ENCODE results near the gene GIGYF2.
A peak's percentile ranks its signal among the peaks of the same experiment; 100 is the strongest.

The GIGYF2 gene

DNA sequence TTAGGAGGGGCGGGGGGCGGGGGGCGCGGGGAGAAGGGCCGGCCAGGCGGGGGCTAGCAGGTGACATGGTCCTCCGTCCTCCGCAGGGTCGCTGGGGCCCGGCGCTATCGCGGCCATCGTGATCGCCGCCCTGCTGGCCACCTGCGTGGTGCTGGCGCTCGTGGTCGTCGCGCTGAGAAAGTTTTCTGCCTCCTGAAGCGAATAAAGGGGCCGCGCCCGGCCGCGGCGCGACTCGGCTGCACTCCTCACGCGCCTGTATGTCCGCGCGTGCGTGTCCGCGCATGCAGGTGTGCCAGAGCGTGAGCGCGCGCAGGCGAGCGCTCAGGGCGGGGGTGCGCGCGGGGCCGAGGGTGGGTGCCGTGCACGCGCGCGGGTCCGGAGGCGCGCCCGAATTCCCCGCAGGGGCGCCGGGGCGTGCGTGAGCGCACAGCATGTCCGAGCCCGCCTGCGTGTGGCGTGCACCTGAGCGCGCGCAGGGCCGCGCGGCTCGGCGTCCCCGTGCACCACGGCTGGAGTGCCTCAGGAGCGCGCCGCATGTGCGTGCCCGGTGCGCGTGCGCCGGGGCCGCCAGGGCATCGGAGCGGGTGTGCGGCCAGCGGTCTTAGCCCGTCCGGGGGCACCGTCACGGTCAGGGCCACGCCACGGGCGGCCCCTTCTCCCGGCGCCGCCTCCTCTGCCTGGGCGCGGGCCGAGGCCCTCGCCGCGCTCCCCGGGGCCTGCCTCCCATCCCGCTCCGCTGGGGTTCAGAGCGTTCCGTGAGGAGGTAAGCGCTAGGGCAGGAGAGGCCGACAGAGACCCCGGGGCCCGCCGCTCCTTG lies 179.2 kb downstream of the GIGYF2 start:
- Histone ChIP-seq H3K4me3 (replicated peaks; ENCODE audit: low read depth, low read length) (peak overlapping the region; percentile 63), H3K27me3 (replicated peaks; ENCODE audit: control insufficient read depth, insufficient read depth, low read length) (no peaks in the 10 kb centered on the region), H3K36me3 (ENCODE audit: control insufficient read depth, insufficient read depth, low read length) (no peaks in the 10 kb centered on the region; the same call in 1 of the 2 replicates)
- peak; percentile 72 for DNase-seq (ENCODE audit: extremely low read depth, insufficient read length)
- TF ChIP-seq, protein P1, sequence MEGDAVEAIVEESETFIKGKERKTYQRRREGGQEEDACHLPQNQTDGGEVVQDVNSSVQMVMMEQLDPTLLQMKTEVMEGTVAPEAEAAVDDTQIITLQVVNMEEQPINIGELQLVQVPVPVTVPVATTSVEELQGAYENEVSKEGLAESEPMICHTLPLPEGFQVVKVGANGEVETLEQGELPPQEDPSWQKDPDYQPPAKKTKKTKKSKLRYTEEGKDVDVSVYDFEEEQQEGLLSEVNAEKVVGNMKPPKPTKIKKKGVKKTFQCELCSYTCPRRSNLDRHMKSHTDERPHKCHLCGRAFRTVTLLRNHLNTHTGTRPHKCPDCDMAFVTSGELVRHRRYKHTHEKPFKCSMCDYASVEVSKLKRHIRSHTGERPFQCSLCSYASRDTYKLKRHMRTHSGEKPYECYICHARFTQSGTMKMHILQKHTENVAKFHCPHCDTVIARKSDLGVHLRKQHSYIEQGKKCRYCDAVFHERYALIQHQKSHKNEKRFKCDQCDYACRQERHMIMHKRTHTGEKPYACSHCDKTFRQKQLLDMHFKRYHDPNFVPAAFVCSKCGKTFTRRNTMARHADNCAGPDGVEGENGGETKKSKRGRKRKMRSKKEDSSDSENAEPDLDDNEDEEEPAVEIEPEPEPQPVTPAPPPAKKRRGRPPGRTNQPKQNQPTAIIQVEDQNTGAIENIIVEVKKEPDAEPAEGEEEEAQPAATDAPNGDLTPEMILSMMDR (IDR thresholded peaks at IDR 0.05; ENCODE audit: insufficient read depth, low read length, poor library complexity, severe bottlenecking) = peak; percentile 29

DNA sequence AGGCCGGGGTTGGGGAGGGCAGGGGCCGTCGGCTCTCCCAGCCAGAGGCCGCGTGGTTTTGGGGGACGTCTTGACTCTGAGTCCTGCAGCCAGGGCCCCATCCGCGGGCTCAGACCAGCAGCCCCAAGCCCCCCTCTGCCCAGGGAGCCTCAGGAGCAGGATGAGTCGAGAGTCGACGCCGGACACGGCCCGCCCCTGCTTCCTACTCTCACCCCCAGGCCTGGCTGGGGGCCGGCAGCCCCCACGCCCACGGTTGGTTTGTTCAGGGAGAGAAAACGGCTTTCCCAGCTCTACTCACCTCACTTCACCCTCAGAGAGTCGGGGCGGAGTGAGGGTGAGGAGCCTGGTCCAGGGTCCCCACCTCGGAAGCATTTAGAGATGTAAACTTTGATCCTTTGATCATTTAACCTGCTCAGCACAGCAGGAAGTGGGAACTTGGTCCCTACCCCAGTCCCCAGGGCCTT lies 179.9 kb downstream of the GIGYF2 start:
- peak overlapping the region; percentile 63; the same call in 1 of the 2 replicates for H3K4me3 ChIP-seq (replicated peaks; ENCODE audit: low read depth, low read length)
- H3K27me3 ChIP-seq (replicated peaks; ENCODE audit: control insufficient read depth, insufficient read depth, low read length) = no peaks in the 10 kb centered on the region
- no peaks in the 10 kb centered on the region for H3K36me3 ChIP-seq (ENCODE audit: control insufficient read depth, insufficient read depth, low read length)
- no peak for DNase-seq (ENCODE audit: extremely low read depth, insufficient read length)
- TF ChIP-seq, protein P1 (IDR thresholded peaks at IDR 0.05; ENCODE audit: insufficient read depth, low read length, poor library complexity, severe bottlenecking) = no peak

DNA sequence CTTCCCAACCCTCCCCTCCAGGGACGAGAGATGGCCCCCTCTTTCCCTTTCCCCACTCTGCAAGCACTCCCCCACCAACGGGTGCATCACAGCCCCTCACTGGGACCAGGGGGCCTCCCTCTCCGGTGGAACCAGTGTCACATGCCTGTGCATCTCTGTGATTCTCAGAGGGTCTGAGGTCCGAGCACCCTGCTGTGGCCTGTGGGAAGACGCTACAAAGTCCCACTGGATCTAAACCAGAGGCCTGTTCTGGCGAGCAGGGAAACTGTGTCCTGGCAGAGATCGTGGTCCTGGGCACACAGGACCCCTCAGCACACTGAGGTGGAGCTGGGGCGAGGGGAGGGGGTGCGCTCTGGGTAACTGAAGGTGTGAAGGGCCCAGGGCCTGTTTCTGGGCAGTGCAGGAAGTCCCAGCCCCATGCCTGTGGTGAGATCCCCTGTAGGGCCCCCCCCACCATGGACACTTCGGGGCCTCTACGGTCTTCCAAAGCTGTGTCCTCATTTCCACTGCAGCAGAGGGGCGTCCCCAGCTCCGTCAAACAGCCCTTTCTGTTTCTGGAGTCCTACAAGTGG lies 180.9 kb downstream of the GIGYF2 start:
- H3K27me3 ChIP-seq (replicated peaks; ENCODE audit: control insufficient read depth, insufficient read depth, low read length) = no peaks in the 10 kb centered on the region
- no peak overlapping the region for H3K4me3 ChIP-seq (replicated peaks; ENCODE audit: low read depth, low read length)

DNA sequence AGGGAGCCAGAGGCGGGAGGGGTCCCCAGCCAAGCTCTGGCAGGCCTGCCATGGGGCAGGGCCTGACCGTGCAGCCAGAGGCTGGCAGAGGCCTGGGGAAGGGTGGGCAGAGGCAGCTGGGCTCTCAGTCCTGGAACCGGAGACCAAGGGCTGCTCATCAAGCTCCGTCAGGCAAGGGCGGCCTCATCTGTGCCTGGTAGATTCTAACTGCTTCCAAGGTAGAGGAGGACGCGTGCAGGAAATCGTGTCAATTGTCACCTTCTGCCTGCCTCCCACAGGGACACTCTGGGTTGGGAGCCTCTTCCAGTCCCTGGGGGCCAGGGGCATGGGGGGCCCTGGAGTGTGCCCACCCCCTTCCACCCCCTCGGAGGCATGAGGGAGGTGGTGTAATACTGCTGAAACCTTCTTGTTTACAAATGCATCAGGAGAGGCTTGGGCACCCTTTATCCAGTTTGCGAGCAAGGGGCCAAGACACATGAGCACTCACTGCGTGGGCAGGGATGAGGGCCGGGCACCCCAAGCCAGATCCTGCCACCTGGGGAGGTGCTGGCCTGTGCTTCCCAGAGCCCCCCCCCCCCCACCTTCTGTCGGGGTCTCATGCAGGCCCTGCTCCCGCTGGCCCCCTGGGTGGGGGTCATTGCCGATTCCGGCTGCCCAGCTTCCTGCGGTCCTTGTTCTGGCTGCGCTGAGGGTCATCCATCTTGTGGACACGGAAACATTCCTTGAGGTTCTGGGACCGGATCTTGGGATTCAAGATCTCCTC lies 181.9 kb downstream of the GIGYF2 start:
- Histone ChIP-seq H3K36me3 (ENCODE audit: control insufficient read depth, insufficient read depth, low read length) (no peaks in the 10 kb centered on the region), H3K27me3 (replicated peaks; ENCODE audit: control insufficient read depth, insufficient read depth, low read length) (no peaks in the 10 kb centered on the region; the same call in 1 of the 2 replicates), H3K4me3 (replicated peaks; ENCODE audit: low read depth, low read length) (no peak overlapping the region)
- TF ChIP-seq, protein P1 (IDR thresholded peaks at IDR 0.05; ENCODE audit: insufficient read depth, low read length, poor library complexity, severe bottlenecking) = no peak
- DNase-seq (ENCODE audit: extremely low read depth, insufficient read length) = no peak

More for the DNA sequence above, 180.9 kb downstream of the GIGYF2 start:
- no peak for DNase-seq (ENCODE audit: extremely low read depth, insufficient read length)
- H3K36me3 ChIP-seq (ENCODE audit: control insufficient read depth, insufficient read depth, low read length) = no peaks in the 10 kb centered on the region
- TF ChIP-seq, protein P1 (IDR thresholded peaks at IDR 0.05; ENCODE audit: insufficient read depth, low read length, poor library complexity, severe bottlenecking) = no peak

DNA sequence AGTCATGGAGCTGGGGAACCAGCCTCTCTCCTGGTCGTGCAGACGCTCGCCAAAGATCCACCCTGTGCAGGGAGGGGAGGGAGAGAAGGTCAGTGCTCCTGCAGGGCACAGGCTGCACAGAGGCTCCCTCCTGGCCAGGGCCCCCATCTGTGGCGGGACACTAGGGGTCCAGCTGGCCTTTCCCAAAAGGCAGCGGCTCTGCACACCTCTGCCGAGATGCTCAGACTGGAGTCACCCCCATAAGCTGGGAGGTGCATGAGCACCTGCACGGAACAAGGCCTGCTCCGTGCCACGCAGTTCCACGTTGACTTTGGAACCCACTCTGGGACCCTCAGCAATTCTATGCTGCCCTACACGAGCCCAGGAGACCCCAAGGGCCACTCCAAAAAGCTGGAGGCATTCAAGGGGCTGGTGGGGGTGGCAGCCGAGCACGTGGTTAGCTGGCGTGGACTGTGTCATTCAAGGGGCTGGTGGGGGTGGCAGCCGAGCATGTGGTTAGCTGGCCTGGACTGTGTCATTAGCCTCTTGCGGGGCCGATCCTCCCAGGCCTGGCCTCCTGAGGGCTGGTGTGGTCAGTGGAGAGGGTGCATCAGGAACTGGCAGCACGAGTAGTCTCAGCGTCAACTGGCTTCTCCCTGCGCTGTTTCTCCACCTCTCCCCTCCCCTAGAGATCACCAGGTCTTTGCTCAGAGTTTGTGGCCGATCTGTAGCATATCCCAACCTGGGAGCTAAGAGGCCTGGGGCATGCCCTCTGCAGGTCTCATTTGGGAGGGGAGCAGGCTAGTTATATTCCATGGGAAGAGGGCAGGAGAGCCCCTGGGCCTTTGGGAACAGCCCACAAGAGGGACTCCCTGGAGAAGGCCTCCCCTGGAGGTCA lies 182.7 kb downstream of the GIGYF2 start:
- no peaks in the 10 kb centered on the region for H3K36me3 ChIP-seq (ENCODE audit: control insufficient read depth, insufficient read depth, low read length)
- DNase-seq (ENCODE audit: extremely low read depth, insufficient read length) = no peak
- H3K4me3 ChIP-seq (replicated peaks; ENCODE audit: low read depth, low read length) = no peak overlapping the region
- TF ChIP-seq, protein P1 (IDR thresholded peaks at IDR 0.05; ENCODE audit: insufficient read depth, low read length, poor library complexity, severe bottlenecking) = no peak
- H3K27me3 ChIP-seq (replicated peaks; ENCODE audit: control insufficient read depth, insufficient read depth, low read length) = no peaks in the 10 kb centered on the region; the same call in 1 of the 2 replicates

Measured in GM06990 (cell line).